GM19043 (cell line): ENCODE measurements around the gene PHKG2.
A peak's percentile ranks its signal among the peaks of the same experiment; 100 is the strongest.
"Not testable (repeated sequence)": the region's sequence is repeated elsewhere in the genome, so short reads cannot be mapped to it uniquely, and the experiment has no call there.

Source experiments
- ATAC-seq: cut with Tn5 transposase; IDR thresholded peaks from one replicate; pipeline ENCODE4 v1.9.1; 2021; ENCODE audit warnings: low read depth; ENCODE audit not compliant: unreplicated experiment

PHKG2 gene, protein sequence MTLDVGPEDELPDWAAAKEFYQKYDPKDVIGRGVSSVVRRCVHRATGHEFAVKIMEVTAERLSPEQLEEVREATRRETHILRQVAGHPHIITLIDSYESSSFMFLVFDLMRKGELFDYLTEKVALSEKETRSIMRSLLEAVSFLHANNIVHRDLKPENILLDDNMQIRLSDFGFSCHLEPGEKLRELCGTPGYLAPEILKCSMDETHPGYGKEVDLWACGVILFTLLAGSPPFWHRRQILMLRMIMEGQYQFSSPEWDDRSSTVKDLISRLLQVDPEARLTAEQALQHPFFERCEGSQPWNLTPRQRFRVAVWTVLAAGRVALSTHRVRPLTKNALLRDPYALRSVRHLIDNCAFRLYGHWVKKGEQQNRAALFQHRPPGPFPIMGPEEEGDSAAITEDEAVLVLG

GRCh38 chr16:30747799-30748633, at the start of gene PHKG2:
PHKG2 (plus strand) TSS chr16:30748425; CDS start chr16:30748821, 396 bp downstream.
- peak; percentile 97 for ATAC-seq

- peak; percentile 26 for ATAC-seq
Observed at GRCh38 chr16:30698816-30699614, 49.2 kb upstream of the PHKG2 start, which contains the start of gene SRCAP. SRCAP (plus strand) TSS chr16:30699171; CDS start chr16:30700825, 1,654 bp downstream.

GRCh38 chr16:30699615-30700099, 48.6 kb upstream of the PHKG2 start:
- ATAC-seq: no peak

DNA sequence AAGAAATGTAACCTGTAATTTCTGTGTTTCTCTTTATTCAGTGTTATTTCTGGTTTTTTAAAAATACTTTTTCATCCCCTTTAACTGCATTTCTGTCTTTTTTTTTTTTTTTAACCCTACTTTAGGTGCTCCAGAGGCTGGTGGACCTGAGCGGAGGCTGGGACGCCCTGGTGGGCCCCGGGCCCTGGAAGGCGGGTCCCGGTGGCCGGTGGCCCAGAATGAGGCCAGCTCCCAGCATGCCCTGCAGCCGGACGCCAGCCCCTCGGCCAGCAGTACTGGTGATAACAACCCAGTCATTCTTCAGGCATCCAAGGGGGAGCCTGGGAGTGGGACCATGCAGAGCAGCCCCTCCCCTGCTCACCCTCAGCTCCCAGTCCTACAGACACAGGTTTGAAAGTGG, 47.7 kb upstream of the PHKG2 start:
- ATAC-seq: no peak

GRCh38 chr16:30700971-30701370, 47.3 kb upstream of the PHKG2 start:
- no peak for ATAC-seq

DNA sequence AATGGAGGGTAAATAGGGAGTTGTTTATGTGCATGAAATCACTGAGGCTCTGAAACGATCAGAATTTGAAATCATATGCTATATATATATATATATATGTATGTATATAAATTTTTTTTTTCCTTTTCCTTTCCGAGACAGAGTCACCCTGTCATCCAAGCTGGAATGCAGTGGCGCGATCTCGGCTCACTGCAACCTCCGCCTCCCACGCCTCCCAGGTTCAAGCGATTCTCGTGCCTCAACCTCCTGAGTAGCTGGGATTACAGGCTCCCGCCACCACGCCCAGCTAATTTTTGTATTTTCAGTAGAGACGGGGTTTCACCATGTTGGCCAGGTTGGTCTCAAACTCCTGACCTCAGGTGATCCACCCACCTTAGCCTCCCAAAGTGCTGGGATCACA, 45.2 kb upstream of the PHKG2 start:
- ATAC-seq: not testable (repeated sequence)

GRCh38 chr16:30703971-30704370, 44.3 kb upstream of the PHKG2 start:
- no peak for ATAC-seq

DNA sequence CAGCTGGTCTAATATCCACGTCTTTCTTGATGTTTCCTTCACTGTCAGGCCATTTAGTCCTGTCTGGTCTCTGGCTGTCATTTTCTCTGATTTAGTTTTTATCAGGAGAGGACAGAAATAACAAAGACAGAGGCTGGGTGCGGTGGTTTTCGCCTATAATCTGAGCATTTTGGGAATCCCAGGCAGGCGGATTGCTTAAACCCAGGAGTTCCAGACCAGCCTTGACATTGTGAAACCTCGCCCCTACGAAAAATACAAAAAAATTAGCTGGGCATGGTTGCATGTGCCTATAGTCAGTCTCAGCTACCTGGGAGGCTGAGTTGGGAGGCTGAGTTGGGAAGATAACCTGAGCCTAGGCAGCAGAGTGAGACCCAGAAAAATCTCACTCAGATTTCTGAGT, 42.2 kb upstream of the PHKG2 start:
- ATAC-seq: no peak

DNA sequence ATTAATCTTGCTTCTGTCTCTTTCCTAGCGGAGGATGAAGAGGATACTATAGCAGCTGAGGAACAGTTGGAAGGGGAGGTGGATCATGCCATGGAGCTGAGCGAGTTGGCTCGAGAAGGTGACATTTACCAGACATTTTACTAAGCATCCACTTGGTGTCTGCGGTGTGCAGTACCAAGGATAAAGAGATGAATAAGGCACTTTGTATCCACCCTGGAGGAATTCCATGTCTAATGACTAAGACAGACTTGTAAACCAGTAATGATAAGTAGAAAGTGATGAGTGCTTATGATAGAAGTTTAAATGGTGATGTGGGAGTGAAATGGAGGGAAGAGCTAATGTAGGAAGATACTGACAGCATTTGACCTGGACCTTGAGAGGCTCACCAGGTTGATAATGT, 37.3 kb upstream of the PHKG2 start:
- no peak for ATAC-seq

GRCh38 chr16:30711712-30712111, 36.5 kb upstream of the PHKG2 start:
- ATAC-seq: no peak

GRCh38 chr16:30715750-30716445, 32.3 kb upstream of the PHKG2 start:
- ATAC-seq: no peak

GRCh38 chr16:30720086-30720485, 28.1 kb upstream of the PHKG2 start:
- ATAC-seq: no peak

- ATAC-seq: no peak
Observed at GRCh38 chr16:30720694-30721093, 27.5 kb upstream of the PHKG2 start.

- no peak for ATAC-seq
Observed at GRCh38 chr16:30721167-30721566, 27.1 kb upstream of the PHKG2 start.

DNA sequence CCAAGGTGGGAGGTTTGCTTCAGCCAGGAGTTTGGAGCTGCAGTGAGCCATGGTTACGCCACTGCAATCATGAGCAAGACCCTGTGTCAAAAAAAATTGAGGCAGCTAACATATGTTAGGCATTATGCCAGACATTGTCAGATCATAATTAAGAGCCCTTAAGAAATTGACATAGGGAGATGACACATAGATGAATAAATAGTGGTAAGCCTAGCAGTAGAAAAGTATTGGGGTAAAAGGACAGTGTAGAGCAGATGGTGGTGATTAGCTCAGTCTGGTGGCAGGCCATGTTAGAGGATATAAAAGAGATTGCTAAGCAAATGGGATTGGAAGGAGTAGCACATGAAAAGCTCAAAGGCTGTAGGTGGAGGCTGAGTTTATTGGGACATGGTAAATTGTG, 26.6 kb upstream of the PHKG2 start:
- no peak for ATAC-seq

- ATAC-seq: no peak
Observed at GRCh38 chr16:30722443-30722842, 25.8 kb upstream of the PHKG2 start.

DNA sequence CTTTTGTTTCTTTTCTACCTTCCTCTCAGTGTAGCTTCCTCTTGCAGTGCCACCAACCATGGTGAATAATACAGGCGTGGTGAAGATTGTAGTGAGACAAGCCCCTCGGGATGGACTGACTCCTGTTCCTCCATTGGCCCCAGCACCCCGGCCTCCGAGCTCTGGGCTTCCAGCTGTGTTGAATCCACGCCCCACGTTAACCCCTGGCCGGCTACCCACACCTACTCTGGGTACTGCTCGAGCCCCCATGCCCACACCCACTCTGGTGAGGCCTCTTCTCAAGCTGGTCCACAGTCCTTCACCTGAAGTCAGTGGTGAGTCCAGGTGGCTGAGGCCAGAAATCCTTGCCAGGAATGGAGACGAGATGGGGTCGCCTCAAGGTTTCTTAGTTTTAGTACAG, 25.3 kb upstream of the PHKG2 start:
- no peak for ATAC-seq

- ATAC-seq: no peak
Observed at GRCh38 chr16:30723725-30724355, 24.4 kb upstream of the PHKG2 start.

DNA sequence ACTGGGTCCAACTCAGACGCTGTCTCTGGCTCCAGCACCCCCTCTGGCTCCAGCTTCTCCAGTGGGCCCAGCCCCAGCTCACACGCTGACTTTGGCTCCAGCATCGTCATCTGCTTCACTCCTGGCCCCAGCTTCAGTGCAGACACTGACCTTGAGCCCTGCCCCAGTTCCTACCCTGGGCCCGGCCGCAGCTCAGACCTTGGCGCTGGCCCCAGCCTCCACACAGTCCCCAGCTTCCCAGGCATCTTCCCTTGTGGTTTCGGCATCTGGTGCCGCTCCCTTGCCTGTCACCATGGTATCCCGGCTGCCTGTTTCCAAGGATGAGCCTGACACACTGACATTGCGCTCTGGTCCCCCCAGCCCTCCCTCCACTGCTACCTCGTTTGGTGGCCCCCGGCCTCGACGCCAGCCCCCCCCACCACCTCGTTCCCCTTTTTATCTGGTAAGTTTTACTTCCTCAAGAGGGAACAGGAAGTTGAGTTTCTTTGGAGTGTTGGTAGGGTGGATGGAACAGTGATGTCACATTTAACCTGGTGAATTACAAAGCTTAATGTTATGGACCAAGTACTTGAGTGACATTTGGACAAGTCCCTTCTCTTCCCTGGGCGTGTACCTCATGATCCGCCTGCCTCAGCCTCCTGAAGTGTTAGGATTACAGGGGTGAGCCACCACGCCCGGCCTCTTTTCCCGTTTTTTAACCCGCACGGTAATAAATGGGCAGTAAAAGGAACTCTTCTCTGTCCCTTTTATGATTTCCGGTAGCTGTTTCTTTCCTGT, 23.4 kb upstream of the PHKG2 start:
- ATAC-seq: no peak
